Endothelial cell of umbilical vein (primary cell): ENCODE data around the gene NEDD9. TPM values are rescaled to one million over a fixed set of nuclear protein-coding genes. Genes with fewer than 3 reads are reported as not detected.

Experiments
- BruUV-seq: library from RNA; stranded (reverse); fragments of 400-500 nt; replicated peaks from 2 replicates; lab custom pipeline; 2021; lab: Mats Ljungman, UMichigan
- CTCF ChIA-PET: fragments of 300-600, 350-600 bp; sonication (Branson Sonifier 250); formaldehyde crosslinking; loops from one replicate; lab custom pipeline; 2021; ENCODE audit warnings: antibody characterized with exemption, inconsistent platforms; lab: Charles Lee
- POLR2A ChIA-PET: fragments of 300-600, 350-600 bp; sonication (Branson Sonifier 250); formaldehyde crosslinking; loops from one replicate; lab custom pipeline; 2021; ENCODE audit warnings: antibody characterized with exemption, inconsistent platforms; lab: Charles Lee
- DNase-seq: peaks from one replicate; pipeline ENCODE4 v3.0.0-alpha.2; 2011; ENCODE audit warnings: low read depth, low spot score
- FAIRE-seq: peaks from 2 replicates; lab custom pipeline; 2011; peaks lifted over from hg19 to GRCh38; lab: Jason Lieb, UNC
- H2AFZ ChIP-seq: 2 replicates; pipeline ENCODE4 v1.6.0; 2012; ENCODE audit warnings: low read depth, low read length, control low read depth, inconsistent platforms
- H3K27ac ChIP-seq: 2 replicates; pipeline ENCODE4 v1.5.1; 2011; ENCODE audit warnings: low read depth, mild to moderate bottlenecking, control low read depth, low read length, moderate library complexity; ENCODE audit not compliant: insufficient read depth
- H3K27me3 ChIP-seq, 2 experiments: 2 replicates each; pipeline versions ENCODE4 v1.6.0 to v1.6.1; 2011; ENCODE audit warnings: low read length in 2 of 2, mixed read lengths in 1 of 2; ENCODE audit not compliant: control insufficient read depth in 2 of 2, insufficient read depth in 2 of 2
- H3K36me3 ChIP-seq, 2 experiments: 2 replicates in 1 of 2; 3 replicates in 1 of 2; pipeline ENCODE4 v1.5.1; 2011; ENCODE audit warnings: low read length in 2 of 2, mild to moderate bottlenecking in 1 of 2, moderate library complexity in 1 of 2; ENCODE audit not compliant: control insufficient read depth in 2 of 2, insufficient read depth in 2 of 2; ENCODE audit errors: extremely low read depth in 1 of 2
- H3K4me1 ChIP-seq: 3 replicates; pipeline ENCODE4 v1.5.1; 2011; ENCODE audit warnings: mild to moderate bottlenecking, low read length; ENCODE audit not compliant: control insufficient read depth, insufficient read depth; ENCODE audit errors: extremely low read depth
- H3K4me2 ChIP-seq: 2 replicates; pipeline ENCODE4 v1.6.1; 2011; ENCODE audit warnings: low read length, control low read depth, mixed read lengths; ENCODE audit not compliant: insufficient read depth
- H3K4me3 ChIP-seq, 3 experiments: fragments of 200-600 bp in 1 of 3; sonication (generic), shearing (Covaris generic) in 1 of 3; replicated peaks in 1 of 3; 2 replicates each; pipeline ENCODE4 v1.5.1; 2011 to 2016; ENCODE audit warnings: control low read depth in 3 of 3, low read length in 3 of 3, mild to moderate bottlenecking in 2 of 3, inconsistent platforms in 1 of 3, low read depth in 1 of 3, moderate library complexity in 1 of 3; ENCODE audit not compliant: insufficient read depth in 1 of 3
- H3K79me2 ChIP-seq: 2 replicates; pipeline ENCODE4 v1.6.0; 2012; ENCODE audit warnings: low read length, inconsistent platforms; ENCODE audit not compliant: control insufficient read depth, insufficient read depth
- H3K9ac ChIP-seq: replicated peaks from 2 replicates; pipeline ENCODE3; 2011; ENCODE audit warnings: low read length, control low read depth; ENCODE audit not compliant: insufficient read depth; ENCODE audit errors: extremely low read depth
- H3K9me1 ChIP-seq: replicated peaks from 3 replicates; pipeline ENCODE4 v1.6.0; 2011; ENCODE audit warnings: mild to moderate bottlenecking, low read length; ENCODE audit not compliant: control insufficient read depth, insufficient read depth; ENCODE audit errors: extremely low read depth
- H3K9me3 ChIP-seq: replicated peaks from 2 replicates; pipeline ENCODE4 v1.5.1; 2012; ENCODE audit warnings: low read length, inconsistent platforms; ENCODE audit not compliant: control insufficient read depth, insufficient read depth
- H4K20me1 ChIP-seq: replicated peaks from 2 replicates; pipeline ENCODE3; 2011; ENCODE audit warnings: mild to moderate bottlenecking, low read length; ENCODE audit not compliant: control insufficient read depth, insufficient read depth; ENCODE audit errors: extremely low read depth
- EZH2 ChIP-seq: IDR thresholded peaks from 2 replicates; pipeline ENCODE4 v1.6.1; 2012; ENCODE audit warnings: borderline replicate concordance, low read depth, mild to moderate bottlenecking, moderate library complexity, low read length, inconsistent platforms; ENCODE audit not compliant: severe bottlenecking
- FOS ChIP-seq: IDR thresholded peaks from 2 replicates; pipeline ENCODE4 v1.6.1; 2011; ENCODE audit warnings: mild to moderate bottlenecking, low read length, moderate library complexity, borderline replicate concordance; ENCODE audit not compliant: insufficient read depth
- GATA2 ChIP-seq: IDR thresholded peaks from 2 replicates; pipeline ENCODE4 v1.7.0; 2011; ENCODE audit warnings: low read depth, mild to moderate bottlenecking, moderate library complexity, mixed read lengths, low read length; ENCODE audit not compliant: insufficient read length, insufficient read depth
- JUN ChIP-seq: IDR thresholded peaks from 2 replicates; pipeline ENCODE4 v1.6.1; 2011; ENCODE audit warnings: borderline replicate concordance, low read depth; ENCODE audit not compliant: insufficient read length, insufficient read depth
- MAX ChIP-seq: IDR thresholded peaks from 2 replicates; pipeline ENCODE4 v1.6.1; 2011; ENCODE audit not compliant: insufficient read depth, insufficient read length
- MYC ChIP-seq: IDR thresholded peaks from one replicate; pipeline ENCODE4 v1.6.1; 2011; ENCODE audit warnings: mild to moderate bottlenecking, low read depth, low read length
- POLR2A ChIP-seq: IDR thresholded peaks from 2 replicates; pipeline ENCODE4 v1.6.1; 2012; ENCODE audit warnings: low read depth, mild to moderate bottlenecking, control low read depth, low read length
- POLR2AphosphoS5 ChIP-seq: IDR thresholded peaks from 2 replicates; pipeline ENCODE4 v1.6.1; 2012; ENCODE audit warnings: low read depth, mild to moderate bottlenecking, control low read depth, low read length, moderate library complexity; ENCODE audit not compliant: insufficient read depth
- dilution Hi-C: fragments of 300-500 bp; cut with MboI; formaldehyde crosslinking; loops from one replicate; pipeline ENCODE4 v1.15.0; 2019; ENCODE audit warnings: low sequenced_read_pairs; ENCODE audit not compliant: extremely low pct_ligation_motif_present
- intact Hi-C: fragments of 100-400 bp; cut with micrococcal nuclease; formaldehyde crosslinking; loops from one replicate; pipeline ENCODE4 v1.10.0; 2022
- polyA plus RNA-seq, 4 experiments: library from polyadenylated mRNA; depleted of rRNA in 3 of 4; stranded (reverse) in 3 of 4; unstranded in 1 of 4; fragments of >200 nt; gene quantifications; 2 replicates each; pipeline versions ENCODE4 v1.2.1 to v1.2.3, GENCODE V29; 2011 to 2012; ENCODE audit warnings: missing spikeins in 1 of 4
- total RNA-seq: library from RNA; stranded (reverse); gene quantifications from 2 replicates; pipeline ENCODE4 v1.2.3, GENCODE V29; 2021
- TF ChIP-seq, protein P1 (sequence below), 2 donors: IDR thresholded peaks; 1 replicate in 1 of 2; 2 replicates in 1 of 2; pipeline ENCODE4 v1.5.1; 2011; ENCODE audit warnings: low read length in 2 of 2, mild to moderate bottlenecking in 2 of 2, moderate library complexity in 2 of 2, control low read depth in 1 of 2, inconsistent platforms in 1 of 2, low read depth in 1 of 2; ENCODE audit not compliant: insufficient read depth in 1 of 2; ENCODE audit errors: extremely low read depth in 1 of 2

NEDD9 gene
- total and polyA plus RNA-seq, 2 donors (not counting 3 experiments of a cell fraction or from before 2014, with no cell fraction given), result 55.2 to 61.0 TPM

GRCh38 chr6:11210386-11211138, 21.9 kb downstream of the NEDD9 start:
- H3K4me2 ChIP-seq, result peak overlapping the region; percentile 23
- H3K9ac ChIP-seq, result peak overlapping the region; percentile 40
- DNase-seq, result no peak
- peak; percentile 40 for FAIRE-seq
- no peak overlapping the region for H2AFZ ChIP-seq
- ChIA-PET CTCF (interaction anchor here (0.7 to 2.1 kb wide), 4 partner anchors 19 to 32 kb away, joined by 3 to 7 read pairs (median 4); partner anchors contain the start of gene NEDD9), POLR2A (interaction anchor here (0.7 to 1.7 kb wide), 2 partner anchors 19 to 22 kb away, joined by 4 to 6 read pairs; partner anchors contain the start of gene NEDD9)
- no peaks in the 10 kb centered on the region for H3K9me1 ChIP-seq
- H3K79me2 ChIP-seq, result peaks cover 50% of the 10 kb centered on the region
- H3K9me3 ChIP-seq, result no peaks in the 10 kb centered on the region
- H3K4me1 ChIP-seq, result peaks cover 88% of the 10 kb centered on the region
- dilution Hi-C loops (no loop called here), intact Hi-C loops (loop anchor here (1.0 to 10.0 kb wide), 4 partner anchors 22 to 1374 kb away; partner anchors contain the start of genes EDN1, HIVEP1 and NEDD9)
- peaks cover 3 to 12% of the 10 kb centered on the region in 2 experiments for H3K36me3 ChIP-seq
- no peak for TF ChIP-seq EZH2
- H3K27ac ChIP-seq, result peak overlapping the region; percentile 77
- BruUV-seq, result no TSS peak
- no peak overlapping the region for H3K4me3 ChIP-seq
- H3K27me3 ChIP-seq, result no peaks in the 10 kb centered on the region
- H4K20me1 ChIP-seq, result no peaks in the 10 kb centered on the region

DNA sequence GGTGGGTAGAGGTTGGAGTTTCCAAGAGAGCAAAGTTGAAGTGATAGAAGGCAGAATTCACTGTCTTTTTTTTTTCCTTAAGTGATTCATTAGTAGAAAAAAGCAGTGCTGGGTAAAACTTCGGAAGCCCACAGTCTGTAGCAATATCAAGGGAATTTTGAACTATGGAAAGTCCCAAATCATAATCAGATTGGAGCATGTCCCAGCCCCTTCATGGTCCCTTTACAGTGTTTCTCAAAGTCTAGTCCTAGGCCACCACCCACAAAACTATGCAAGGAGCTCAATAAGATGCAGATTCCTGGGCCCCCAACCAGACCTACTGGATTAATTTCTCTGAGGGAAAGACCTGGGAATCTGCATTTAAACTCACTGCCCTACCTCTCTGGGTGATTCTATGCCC, 22.6 kb downstream of the NEDD9 start:
- dilution Hi-C loops, result no loop called here
- intact Hi-C loops, result loop anchor here (5.0 to 10.0 kb wide), 3 partner anchors 805 to 1375 kb away; partner anchors contain the start of genes EDN1 and HIVEP1
- Histone ChIP-seq H3K4me2 (peak overlapping the region; percentile 18), H3K9ac (peak overlapping the region; percentile 40), H3K4me3 (no peak overlapping the region), H4K20me1 (no peaks in the 10 kb centered on the region), H2AFZ (no peak overlapping the region), H3K27ac (peak overlapping the region; percentile 77), H3K9me1 (no peaks in the 10 kb centered on the region), H3K36me3 (peaks cover 5 to 14% of the 10 kb centered on the region in 2 experiments), H3K9me3 (no peaks in the 10 kb centered on the region), H3K79me2 (peaks cover 50% of the 10 kb centered on the region), H3K27me3 (no peaks in the 10 kb centered on the region), H3K4me1 (peaks cover 81% of the 10 kb centered on the region)
- POLR2A ChIA-PET, result interaction anchor here (0.7 kb wide), 1 partner anchor 23 kb away, joined by 6 read pairs; the partner anchor contains the start of gene NEDD9
- peak; percentile 70 for DNase-seq
- TF ChIP-seq JUN (no peak), GATA2 (no peak), EZH2 (no peak), POLR2AphosphoS5 (no peak), FOS (no peak), POLR2A (no peak), MYC (no peak), MAX (no peak)
- TF ChIP-seq, protein P1, sequence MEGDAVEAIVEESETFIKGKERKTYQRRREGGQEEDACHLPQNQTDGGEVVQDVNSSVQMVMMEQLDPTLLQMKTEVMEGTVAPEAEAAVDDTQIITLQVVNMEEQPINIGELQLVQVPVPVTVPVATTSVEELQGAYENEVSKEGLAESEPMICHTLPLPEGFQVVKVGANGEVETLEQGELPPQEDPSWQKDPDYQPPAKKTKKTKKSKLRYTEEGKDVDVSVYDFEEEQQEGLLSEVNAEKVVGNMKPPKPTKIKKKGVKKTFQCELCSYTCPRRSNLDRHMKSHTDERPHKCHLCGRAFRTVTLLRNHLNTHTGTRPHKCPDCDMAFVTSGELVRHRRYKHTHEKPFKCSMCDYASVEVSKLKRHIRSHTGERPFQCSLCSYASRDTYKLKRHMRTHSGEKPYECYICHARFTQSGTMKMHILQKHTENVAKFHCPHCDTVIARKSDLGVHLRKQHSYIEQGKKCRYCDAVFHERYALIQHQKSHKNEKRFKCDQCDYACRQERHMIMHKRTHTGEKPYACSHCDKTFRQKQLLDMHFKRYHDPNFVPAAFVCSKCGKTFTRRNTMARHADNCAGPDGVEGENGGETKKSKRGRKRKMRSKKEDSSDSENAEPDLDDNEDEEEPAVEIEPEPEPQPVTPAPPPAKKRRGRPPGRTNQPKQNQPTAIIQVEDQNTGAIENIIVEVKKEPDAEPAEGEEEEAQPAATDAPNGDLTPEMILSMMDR (IDR thresholded peaks at IDR 0.05; ENCODE audit: extremely low read depth in 1 of 2, insufficient read depth in 1 of 2, low read depth in 1 of 2, low read length in 2 of 2), result no peak
- FAIRE-seq, result peak; percentile 37
- CTCF ChIA-PET, result interaction anchor here (0.7 to 2.1 kb wide), 4 partner anchors 20 to 33 kb away, joined by 3 to 7 read pairs (median 4); partner anchors contain the start of gene NEDD9
- no TSS peak for BruUV-seq
